ENCODE results near the gene HOMEZ. TPM values are rescaled to one million over a fixed set of nuclear protein-coding genes. Genes with fewer than 3 reads are reported as not detected.
A peak's percentile ranks its signal among the peaks of the same experiment; 100 is the strongest.
"Not testable (repeated sequence)": the region's sequence is repeated elsewhere in the genome, so short reads cannot be mapped to it uniquely, and the experiment has no call there.

Gene HOMEZ
- total RNA-seq, 2 donors from 2014 or later = 8.5 to 10.1 TPM

GRCh38 chr14:23286902-23287479, 1.1 kb upstream of the HOMEZ start:
- TF ChIP-seq CTCF (IDR thresholded peaks at IDR 0.05) = no peak
- Histone ChIP-seq H3K9me3 (no peaks in the 10 kb centered on the region), H3K27ac (peak overlapping the region; percentile 96 to 99), H3K4me3 (peak overlapping the region; percentile 51 to 98), H3K4me1 (peaks cover 0 to 28% of the 10 kb centered on the region in 2 donors), H3K36me3 (no peaks in the 10 kb centered on the region), H3K27me3 (no peaks in the 10 kb centered on the region)
- DNase-seq (ENCODE audit: low spot score) = no peak

GRCh38 chr14:23285530-23286019, 357 bp downstream of the HOMEZ start:
- TF ChIP-seq CTCF (IDR thresholded peaks at IDR 0.05) = no peak
- Histone ChIP-seq H3K4me3 (peak overlapping the region; percentile 85 to 98), H3K27me3 (no peaks in the 10 kb centered on the region), H3K27ac (peak overlapping the region; percentile 96 to 99), H3K36me3 (no peaks in the 10 kb centered on the region), H3K4me1 (peaks cover 0 to 28% of the 10 kb centered on the region in 2 donors), H3K9me3 (no peaks in the 10 kb centered on the region)
- DNase-seq (ENCODE audit: low spot score) = no peak

GRCh38 chr14:23284654-23285529, 1.0 kb downstream of the HOMEZ start:
- H3K27me3 ChIP-seq = no peaks in the 10 kb centered on the region
- peaks cover 0 to 33% of the 10 kb centered on the region in 2 donors for H3K4me1 ChIP-seq
- H3K9me3 ChIP-seq = no peaks in the 10 kb centered on the region
- no peak for DNase-seq (ENCODE audit: low spot score)
- H3K4me3 ChIP-seq = peak overlapping the region; percentile 85 to 98
- no peaks in the 10 kb centered on the region for H3K36me3 ChIP-seq
- peak overlapping the region; percentile 96 to 99 for H3K27ac ChIP-seq
- no peak for TF ChIP-seq CTCF (IDR thresholded peaks at IDR 0.05)

GRCh38 chr14:23281247-23281646, 4.7 kb downstream of the HOMEZ start:
- Histone ChIP-seq H3K9me3 (no peaks in the 10 kb centered on the region), H3K4me1 (peaks cover 0 to 29% of the 10 kb centered on the region in 2 donors), H3K27me3 (no peaks in the 10 kb centered on the region), H3K27ac (no peak overlapping the region), H3K36me3 (peaks cover 5% of the 10 kb centered on the region), H3K4me3 (no peak overlapping the region)
- TF ChIP-seq CTCF (IDR thresholded peaks at IDR 0.05) = no peak
- no peak for DNase-seq (ENCODE audit: low spot score)

- H3K9me3 ChIP-seq; DNase-seq (ENCODE audit: low spot score); H3K27me3 ChIP-seq; H3K4me3 ChIP-seq; H3K27ac ChIP-seq; H3K4me1 ChIP-seq: not testable (repeated sequence)
- H3K36me3 ChIP-seq = peaks cover 11% of the 10 kb centered on the region
Measured at GRCh38 chr14:23277928-23278327, 8.0 kb downstream of the HOMEZ start.

GRCh38 chr14:23277189-23277588, 8.7 kb downstream of the HOMEZ start:
- Histone ChIP-seq H3K4me3 (no peak overlapping the region), H3K36me3 (peaks cover 11% of the 10 kb centered on the region), H3K4me1 (peaks cover 0 to 8% of the 10 kb centered on the region in 2 donors), H3K27ac (no peak overlapping the region), H3K27me3 (no peaks in the 10 kb centered on the region), H3K9me3 (no peaks in the 10 kb centered on the region)
- no peak for DNase-seq (ENCODE audit: low spot score)
- TF ChIP-seq CTCF (IDR thresholded peaks at IDR 0.05) = no peak
